GM21529 (cell line): ENCODE data around the gene AUH.
A peak's percentile ranks its signal among the peaks of the same experiment; 100 is the strongest.
"Not testable (repeated sequence)": the region's sequence is repeated elsewhere in the genome, so short reads cannot be mapped to it uniquely, and the experiment has no call there.

Experiments used
- ATAC-seq: cut with Tn5 transposase; IDR thresholded peaks from one replicate; pipeline ENCODE4 v1.9.1; 2021; ENCODE audit not compliant: unreplicated experiment

AUH gene, protein sequence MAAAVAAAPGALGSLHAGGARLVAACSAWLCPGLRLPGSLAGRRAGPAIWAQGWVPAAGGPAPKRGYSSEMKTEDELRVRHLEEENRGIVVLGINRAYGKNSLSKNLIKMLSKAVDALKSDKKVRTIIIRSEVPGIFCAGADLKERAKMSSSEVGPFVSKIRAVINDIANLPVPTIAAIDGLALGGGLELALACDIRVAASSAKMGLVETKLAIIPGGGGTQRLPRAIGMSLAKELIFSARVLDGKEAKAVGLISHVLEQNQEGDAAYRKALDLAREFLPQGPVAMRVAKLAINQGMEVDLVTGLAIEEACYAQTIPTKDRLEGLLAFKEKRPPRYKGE

DNA sequence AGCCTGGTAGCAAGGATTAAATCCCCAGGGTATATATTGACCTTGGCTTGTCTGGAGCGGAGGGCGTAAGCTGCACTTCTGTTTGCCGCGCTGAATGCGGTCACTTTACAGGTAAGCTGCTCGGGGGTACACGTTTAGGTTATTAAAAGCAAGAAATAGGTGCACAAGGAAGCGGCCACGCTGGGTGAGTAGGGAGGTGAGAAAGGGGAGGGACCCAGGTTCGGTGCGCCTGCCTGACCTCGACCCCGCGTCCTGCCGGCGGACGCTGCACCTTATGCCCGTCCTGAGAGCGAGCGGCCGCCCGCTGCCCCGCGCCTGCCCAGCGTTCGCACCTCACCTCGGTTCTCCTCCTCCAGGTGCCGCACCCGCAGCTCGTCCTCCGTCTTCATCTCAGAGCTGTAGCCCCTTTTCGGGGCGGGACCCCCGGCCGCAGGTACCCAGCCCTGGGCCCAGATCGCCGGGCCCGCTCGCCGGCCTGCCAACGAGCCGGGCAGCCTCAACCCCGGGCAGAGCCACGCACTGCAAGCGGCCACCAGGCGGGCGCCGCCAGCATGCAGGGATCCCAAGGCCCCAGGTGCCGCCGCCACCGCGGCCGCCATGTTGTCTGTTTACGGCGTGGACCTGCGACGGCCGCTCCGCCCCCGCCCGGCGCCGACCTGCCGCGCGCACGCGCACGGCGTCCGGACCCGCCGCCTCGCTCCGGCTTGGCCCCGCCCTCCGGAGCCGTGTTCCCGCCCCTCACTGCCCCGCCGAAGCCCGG, at the start of gene AUH:
Gene AUH (minus strand): TSS at position 628 of the 760 bp plus-strand sequence. CDS start 29 bp downstream, at position 599.
- ATAC-seq, result peak; percentile 87

DNA sequence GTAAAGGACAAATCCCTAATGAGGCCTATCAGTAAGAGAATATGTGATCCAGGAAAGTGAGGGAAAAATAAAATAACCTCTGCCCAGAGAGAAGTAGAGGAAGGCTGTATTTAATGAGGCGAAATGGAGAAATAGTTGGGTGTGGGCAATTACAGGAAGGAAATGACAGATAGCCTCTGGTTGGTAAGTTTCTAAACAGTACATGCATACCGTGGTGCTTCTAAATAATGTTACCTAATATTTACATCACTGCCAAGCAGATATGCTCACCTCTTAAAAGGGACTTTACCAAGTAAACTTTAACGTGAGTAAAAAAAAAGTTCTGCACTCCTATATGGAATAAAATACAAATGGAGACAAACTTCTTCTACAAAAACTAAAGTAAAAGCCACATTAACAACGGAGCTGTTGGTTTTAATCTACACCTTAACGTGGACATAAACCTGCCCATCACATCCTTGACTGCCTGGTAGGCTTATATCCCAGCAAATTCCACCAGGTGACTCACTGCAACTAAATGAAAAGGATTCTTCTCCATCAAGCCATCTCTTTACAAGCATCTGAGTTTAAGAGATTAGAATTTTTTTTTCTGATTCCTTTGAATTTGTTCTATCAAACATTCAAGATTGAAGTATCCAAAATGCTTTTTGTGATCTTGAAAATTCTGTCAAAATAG, 49.5 kb upstream of the AUH start:
- ATAC-seq, result no peak

DNA sequence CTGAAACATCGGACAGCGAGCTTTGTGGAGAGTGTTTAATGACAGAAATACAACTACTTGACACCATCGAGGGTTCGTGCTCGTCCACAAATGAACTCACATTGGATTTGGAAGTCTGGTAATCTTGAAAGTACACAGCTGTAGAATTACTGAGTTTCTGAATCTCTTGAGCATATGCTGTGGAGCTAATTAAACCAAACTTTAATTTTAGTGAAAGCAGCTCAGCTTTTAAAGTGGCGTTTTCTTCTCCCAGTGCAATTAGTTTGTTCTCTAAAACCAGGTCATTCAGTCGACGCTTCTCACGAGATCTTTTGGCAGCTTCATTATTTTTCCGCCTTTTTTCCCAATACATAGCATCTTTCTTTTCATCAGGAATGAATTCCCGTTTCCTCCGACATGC, 48.4 kb upstream of the AUH start:
- ATAC-seq, result no peak

DNA sequence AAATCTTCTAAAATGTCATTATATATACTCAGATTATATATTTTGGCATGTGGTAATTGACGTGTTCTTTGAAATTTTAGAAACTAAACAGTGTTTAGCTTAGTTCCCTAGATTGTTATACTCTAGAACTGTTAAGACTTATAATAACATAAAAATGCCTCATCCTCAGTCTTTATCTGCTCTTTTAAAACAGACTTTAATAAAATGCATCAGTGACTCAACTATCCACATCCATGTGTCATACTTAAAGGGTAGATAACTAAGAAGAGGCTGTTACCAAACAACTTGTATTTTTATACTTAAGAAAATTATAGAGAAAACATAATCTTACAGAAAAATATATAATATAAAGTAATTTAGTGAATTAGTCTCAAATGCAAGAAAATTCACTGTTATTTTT, 46.8 kb upstream of the AUH start:
- no peak for ATAC-seq

DNA sequence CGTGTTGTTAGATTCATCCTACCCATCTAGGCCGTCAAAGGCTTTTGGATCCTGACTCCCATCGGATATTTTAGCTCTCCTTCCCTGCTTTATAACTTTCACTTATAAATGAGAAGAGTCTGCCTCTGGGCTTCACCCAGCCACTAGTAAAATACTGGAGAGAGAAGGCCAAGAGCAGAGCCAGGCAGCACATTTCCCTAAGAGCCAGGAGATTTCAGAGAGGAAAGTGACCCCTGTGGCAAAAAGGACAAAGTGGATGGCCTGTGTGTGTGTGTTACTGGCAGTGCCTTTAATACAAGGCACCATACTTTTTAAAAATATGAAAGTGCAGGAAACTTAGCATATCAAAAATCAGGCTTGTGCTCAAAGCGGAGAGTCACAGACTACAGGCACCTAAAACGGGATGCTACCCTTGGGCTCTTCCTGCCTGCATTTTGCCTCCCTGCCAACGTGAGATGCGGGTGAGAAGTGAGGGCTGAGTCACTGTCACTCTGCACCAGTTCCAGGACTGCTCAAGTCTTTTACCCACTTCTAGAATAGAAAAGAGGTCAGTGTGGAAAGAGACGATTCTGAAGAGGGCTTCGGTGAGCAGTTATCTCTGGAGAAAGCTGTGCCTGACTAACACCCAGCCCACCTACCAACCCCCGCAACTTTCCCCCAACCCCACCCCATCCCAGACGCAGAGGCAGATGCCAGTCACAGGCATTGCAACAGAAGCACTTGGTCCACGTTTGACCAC, 46.0 kb upstream of the AUH start:
- no peak for ATAC-seq

DNA sequence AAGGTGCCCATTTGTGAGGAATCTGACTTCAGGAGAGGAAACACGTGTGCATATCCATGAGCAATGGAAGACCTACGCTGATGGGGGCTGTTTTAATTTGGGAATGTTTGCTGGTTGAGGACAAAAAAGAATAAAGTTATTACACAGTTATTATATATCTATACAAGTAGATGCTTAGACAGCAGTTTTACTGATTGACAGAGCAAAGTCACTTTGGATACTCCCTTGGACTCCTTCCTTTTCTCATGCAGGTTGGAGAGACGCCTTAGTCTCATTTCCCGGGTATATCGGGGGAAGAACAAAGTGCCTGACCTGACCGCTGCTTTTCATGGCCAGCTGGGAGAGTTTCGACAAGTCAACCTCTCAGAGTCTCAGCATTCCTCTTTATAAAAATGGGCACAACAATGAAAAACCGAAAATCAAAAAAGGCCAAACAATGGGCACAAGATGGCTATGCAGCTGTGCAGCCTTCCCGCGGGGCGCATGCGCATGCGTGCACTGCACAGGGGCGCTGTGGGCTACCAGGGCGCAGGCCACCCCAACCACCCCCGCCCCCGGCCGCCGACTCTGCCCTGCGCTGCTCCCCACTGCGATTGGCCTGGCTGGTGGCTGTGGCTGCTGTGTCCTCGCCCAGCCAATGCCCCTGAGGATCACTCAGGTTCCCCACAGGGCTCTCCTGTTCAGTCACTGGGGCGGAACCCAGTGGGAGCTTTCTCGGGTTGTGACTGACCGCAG, 43.8 kb upstream of the AUH start:
- ATAC-seq, result no peak

DNA sequence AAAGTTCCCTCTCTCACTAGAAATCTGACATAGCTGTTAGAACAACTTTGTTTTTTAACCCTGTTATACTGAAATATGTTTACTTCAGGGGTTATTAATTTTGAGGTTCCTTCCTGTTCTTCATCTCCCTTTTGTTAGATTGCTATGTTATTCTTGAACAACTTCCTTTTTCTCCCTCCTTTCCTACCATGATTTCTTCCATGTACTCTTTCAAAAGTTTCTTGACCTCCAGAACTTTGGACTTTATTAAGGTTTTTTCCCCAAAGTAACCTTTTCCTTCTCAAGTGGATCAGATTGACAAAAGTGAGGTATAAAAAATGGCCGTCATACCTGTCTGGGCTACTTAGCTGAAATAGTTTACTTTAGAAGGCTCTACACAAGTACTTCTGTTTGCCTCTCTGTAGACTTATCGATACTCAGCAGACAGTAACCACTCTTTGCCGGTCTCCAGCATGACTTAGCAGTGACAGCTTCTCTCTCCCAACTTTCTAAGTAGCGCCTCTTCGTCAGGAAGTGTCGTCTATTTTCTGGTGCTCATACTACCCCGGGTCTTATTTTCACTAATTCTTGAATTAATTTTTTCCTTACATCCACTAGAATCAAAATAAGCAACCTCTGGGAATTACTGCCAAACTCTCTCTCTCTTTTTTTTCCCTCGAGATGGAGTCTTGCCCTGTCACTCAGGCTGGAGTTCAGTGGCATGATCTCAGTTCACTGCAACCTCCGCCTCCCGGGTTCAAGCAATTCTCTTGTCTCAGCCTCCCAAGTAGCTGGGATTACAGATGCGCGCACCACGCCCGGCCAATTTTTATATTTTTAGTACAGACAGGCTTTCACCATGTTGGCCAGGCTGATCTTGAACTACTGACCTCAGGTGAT, 42.2 kb upstream of the AUH start:
- ATAC-seq, result no peak

DNA sequence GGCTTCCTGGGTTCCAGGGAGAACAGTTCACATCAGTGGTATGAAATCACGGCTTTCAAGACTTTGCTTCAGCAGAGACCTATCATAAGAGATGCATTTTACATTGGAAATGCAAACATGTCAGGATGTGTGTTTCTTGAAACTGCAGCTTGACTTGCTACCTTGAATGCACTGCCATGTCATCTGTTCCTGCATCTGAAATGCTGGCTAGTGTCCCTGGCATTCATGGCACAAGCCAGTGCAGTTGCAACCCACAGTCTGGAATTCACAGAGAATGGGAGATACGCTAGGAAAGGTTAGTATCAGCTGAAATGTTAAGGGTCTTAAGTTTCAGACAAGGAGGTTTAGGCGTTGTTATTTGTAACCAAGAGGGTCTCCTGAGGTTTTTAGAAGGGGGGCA, 37.2 kb upstream of the AUH start:
- no peak for ATAC-seq

DNA sequence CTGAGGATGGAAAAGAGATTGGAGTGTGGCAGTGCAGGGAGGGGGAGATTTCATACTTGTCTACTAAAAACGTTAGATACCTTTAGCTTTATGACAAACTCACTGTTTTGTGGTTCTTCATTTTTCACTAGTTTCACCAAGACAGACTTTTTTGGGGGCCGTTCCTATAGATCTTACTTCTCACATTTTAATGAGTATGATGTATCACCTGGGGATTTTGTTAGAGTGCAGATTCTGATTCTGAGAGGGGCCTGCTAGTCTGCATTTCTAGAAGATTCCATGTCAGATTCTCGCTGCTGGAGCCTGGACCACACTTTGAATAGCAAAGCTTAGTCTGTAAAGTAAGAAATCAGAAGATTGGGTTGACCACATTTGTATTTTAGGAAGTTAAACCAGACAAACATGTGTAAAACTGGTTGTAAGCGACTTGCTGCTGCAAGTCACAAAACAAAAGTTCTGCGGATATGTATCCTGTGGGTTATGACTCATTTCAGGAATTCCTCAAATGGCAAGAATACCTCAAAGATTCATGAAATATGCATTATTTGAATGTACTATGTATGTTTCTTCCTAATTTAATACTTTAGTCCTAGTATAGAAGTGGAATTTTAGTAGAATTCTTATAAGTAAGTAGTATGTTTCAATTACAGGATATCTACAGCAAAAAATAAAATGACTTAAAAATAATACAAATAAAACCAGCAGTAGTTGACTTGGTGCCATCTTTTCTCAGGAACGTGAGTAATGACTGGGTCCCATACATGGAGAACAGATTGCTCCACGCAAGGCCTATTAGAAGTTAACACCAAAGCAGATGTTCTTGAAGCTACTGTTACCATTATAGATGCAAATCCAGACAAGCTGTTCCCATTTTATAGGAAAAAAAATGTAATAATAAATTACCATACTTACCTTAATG, 34.1 kb upstream of the AUH start:
- peak; percentile 78 for ATAC-seq

DNA sequence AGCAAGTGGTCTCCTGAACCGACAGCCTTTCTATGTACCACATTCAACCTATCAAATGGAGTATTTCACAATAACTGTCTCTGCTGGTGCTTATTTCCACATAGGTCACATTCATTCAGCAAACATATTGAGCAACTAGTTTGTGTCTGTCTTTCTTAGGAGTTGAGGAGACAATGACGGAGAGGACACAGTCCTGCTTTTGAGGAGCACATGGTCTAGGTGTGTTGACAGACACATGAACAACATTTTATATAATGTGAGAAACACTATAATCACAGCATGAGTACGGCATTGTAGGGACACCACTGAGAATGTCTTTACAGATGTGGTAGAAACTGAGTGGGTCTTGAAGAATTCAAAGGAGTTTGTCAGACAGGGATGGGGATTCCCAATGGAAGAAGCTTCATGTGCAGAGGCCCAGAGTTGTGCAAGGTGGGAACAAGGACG, 33.4 kb upstream of the AUH start:
- ATAC-seq, result no peak

DNA sequence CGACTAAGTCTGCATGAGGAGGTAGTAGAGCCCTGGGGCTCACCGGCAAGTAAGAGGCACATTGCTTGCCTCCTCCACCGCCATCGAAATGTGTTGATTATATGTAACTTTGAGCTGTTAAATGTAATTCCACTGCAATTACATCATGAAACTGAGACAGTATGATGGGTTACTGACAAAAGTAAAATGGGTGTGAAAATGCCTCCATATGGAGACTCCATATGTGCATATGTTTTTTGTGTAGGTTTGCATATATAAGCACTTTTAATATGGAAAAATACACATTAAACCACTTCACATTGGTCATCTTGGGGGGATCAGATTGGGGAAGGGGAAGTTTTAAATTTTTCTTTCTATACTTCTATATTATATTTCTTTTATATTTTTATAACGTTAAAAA, 32.1 kb upstream of the AUH start:
- ATAC-seq, result no peak

DNA sequence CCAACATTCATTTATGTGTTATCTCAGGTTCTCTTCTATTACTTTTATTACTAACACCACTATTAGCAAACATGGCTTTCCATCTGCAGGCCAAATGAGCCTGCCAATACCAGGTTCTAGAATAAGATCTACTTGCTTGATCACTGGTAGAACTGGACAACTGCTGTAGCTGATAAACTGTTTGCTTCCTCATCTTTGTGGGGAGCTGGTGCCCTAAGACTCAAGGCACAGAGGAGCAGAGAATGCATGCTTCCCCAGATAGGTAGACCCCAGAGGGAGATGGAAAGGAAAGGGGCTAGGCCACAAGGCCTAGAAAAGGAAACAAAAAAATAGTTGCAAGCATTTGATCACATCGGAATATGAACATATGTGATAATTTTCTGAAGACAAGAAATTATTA, 30.7 kb upstream of the AUH start:
- no peak for ATAC-seq

DNA sequence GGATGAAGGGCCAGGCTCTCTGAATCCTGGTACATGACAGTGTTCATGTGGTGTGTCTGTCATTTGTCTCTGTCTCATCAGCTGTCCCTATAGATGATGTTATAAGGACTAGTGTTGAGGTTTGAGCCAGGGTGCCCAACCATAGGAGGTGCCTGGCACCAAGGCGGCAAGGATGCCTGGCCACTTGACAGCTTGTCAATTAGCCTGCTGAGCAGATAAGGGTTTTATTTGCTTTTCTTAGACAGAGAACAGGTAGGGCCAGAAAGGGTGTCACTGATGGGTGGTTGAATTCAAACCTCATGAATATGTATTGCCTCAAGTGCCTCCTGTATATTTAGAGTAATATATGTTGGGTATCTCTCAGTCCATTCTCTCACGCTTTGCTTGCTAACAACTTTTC, 30.1 kb upstream of the AUH start:
- ATAC-seq, result no peak

DNA sequence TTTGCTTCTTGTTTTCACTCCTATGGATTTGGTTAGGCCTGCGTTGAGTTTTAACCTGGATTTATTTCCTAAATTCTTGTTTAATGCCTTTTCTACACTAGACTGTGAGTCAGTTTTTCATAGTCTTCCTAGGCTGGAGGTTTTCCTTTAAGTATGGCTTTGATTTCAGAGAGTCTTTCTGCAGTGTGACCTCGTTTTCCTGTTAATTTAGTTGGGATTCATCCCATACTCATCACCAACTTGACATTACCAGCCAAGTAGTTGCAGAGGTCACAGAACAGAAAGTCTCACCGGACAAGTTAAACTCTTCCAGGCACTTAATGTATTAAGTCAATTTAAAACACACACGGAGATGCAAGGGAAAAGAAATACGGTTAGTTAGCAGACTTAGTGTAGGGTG, 29.7 kb upstream of the AUH start:
- no peak for ATAC-seq

DNA sequence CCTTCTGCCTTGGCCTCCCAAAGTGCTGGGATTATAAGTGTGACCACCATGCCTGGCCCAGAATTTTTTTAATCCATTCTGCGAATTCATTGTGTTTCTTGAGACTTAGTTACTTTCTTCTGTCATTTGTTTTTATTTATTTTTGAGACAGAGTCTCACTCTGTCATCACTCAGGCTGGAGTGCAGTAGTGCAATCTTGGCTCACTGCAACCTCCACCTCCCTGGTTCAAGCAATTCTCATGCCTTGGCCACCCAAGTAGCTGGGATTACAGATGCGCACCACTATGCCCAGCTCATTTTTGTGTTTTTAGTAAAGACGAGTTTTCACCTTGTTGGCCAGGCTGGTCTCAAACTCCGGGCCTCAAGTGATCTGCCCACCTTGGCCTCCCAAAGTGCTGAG, 28.0 kb upstream of the AUH start:
- ATAC-seq, result not testable (repeated sequence)

DNA sequence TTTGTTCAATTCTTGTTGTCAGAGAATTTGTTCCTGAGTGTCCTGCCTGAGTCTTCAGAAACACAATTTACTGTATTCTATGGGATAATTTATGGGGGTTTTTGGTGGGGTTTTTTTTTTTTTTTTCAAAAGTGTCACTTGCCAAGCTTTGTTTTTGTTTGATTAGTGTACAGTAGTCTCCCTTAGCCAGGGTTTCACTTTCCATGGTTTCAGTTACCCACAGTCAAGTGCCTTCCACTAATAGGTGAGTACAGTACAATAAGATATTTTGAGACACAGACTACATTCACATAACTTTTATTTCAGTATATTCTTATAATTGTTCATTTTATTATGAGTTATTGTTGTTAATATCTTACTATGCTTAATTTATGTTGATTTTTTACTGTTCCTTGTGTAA, 25.0 kb upstream of the AUH start:
- no peak for ATAC-seq

DNA sequence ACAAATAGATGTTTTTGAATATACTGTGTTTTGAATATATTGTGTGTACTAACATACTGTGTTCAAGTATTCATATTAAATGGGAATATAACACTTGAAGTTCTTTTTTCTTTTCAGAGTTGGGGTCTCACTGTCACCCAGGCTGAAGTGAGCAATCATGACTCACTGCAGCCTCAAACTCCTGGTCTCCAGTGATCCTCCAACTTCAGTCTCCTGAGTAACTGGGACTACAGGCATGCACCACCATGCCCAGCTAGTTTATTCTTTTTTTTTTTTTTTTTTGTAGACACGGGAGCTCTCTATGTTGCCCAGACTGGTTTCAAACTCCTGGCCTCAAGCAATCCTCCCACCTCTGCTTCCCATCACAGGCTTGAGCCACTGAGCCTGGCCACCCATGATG, 23.2 kb upstream of the AUH start:
- ATAC-seq, result no peak

DNA sequence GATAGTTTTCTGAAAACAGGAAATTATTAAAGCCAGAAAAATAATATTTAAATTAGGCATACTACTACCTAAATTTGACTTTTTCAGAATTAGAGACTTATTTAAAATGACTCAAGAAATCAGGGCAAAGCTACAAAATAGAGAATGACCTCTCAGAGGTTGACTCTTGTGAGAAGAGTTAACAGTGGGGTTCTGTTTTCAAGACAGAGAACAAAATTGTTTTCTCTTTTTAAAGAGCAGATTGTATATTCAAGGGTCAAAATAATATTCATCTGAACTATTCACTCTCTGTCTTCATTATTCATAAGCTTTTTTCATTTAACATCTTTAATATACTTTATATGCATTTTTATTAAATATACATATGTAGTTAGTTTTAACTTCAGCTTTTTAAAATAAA, 21.9 kb upstream of the AUH start:
- no peak for ATAC-seq

DNA sequence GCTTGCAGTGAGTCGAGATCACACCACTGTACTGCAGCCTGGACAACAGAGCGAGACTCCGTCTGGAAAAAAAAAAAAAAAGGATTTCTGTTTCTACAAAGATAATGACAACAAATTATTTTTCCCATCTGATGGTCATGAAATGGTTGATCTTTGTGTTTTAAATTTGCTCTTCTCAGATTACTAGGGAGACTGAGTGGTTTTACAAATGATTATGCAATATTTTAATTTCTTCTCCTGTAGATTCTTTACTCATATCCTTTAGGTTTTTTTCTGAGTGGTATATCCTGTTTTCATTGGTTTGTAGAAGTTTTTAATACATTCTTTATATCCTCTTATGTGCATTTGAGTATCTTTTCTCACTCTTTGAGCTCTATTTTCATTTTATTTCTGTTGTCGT, 20.6 kb upstream of the AUH start:
- no peak for ATAC-seq
